Ectodermal cell (in vitro differentiated cells): ENCODE data around the gene ITLN2.
A peak's percentile ranks its signal among the peaks of the same experiment; 100 is the strongest.

ENCODE experiments used
- H3K27ac ChIP-seq: 2 replicates; pipeline ENCODE4 v1.7.0; 2013; ENCODE audit warnings: mild to moderate bottlenecking, low read depth, low read length; ENCODE audit not compliant: insufficient read depth, poor library complexity, severe bottlenecking
- H3K27me3 ChIP-seq: 2 replicates; pipeline ENCODE4 v1.7.0; 2013; ENCODE audit warnings: mild to moderate bottlenecking, low read length; ENCODE audit not compliant: insufficient read depth, control insufficient read depth, poor library complexity, severe bottlenecking
- H3K36me3 ChIP-seq: one replicate; pipeline ENCODE4 v1.7.0; 2013; ENCODE audit warnings: low read length; ENCODE audit not compliant: control insufficient read depth, insufficient read depth
- H3K4me1 ChIP-seq: one replicate; pipeline ENCODE4 v1.7.0; 2013; ENCODE audit warnings: low read length; ENCODE audit not compliant: control insufficient read depth, insufficient read depth
- H3K4me3 ChIP-seq: 2 replicates; pipeline ENCODE4 v1.7.0; 2013; ENCODE audit warnings: low read depth, low read length, control low read depth; ENCODE audit not compliant: insufficient read depth
- H3K9me3 ChIP-seq: 2 replicates; pipeline ENCODE4 v1.7.0; 2013; ENCODE audit warnings: mild to moderate bottlenecking, low read length, moderate library complexity; ENCODE audit not compliant: control insufficient read depth
- WGBS, 2 experiments: methylation state at CpG; one replicate each; pipeline ENCODE4 v1.1.7; 2013; ENCODE audit warnings: missing lambda C conversion rate in 2 of 2; 5-methylcytosine and 5-hydroxymethylcytosine counted together

The ITLN2 gene

DNA sequence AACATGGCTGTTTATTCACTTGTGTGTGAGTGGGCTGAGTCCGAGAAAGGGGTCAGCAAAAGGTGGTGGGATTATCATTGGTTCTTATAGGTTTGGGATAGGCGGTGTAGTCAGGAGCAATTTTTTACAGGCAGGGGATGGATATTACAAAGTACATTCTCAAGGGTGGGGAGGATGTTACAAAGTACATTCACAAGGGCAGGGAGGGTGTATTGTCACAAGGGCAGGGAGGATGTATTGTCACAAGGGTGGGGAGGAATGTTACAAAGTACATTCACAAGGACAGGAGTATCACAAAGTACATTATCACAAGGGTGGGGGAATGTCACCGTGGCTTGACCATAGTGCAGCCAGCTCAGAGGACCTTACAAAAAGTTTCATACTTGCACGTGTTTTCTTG is 31.1 kb upstream of the ITLN2 start:
- H3K9me3 ChIP-seq = no peaks in the 10 kb centered on the region
- 96 to 98% methylated on average over 3 to 4 of the region's 4 CpGs for WGBS, 2 experiments
- H3K27me3 ChIP-seq = peaks cover 19% of the 10 kb centered on the region
- no peaks in the 10 kb centered on the region for H3K36me3 ChIP-seq
- H3K4me1 ChIP-seq = no peaks in the 10 kb centered on the region
- no peak overlapping the region for H3K4me3 ChIP-seq
- no peak overlapping the region for H3K27ac ChIP-seq

DNA sequence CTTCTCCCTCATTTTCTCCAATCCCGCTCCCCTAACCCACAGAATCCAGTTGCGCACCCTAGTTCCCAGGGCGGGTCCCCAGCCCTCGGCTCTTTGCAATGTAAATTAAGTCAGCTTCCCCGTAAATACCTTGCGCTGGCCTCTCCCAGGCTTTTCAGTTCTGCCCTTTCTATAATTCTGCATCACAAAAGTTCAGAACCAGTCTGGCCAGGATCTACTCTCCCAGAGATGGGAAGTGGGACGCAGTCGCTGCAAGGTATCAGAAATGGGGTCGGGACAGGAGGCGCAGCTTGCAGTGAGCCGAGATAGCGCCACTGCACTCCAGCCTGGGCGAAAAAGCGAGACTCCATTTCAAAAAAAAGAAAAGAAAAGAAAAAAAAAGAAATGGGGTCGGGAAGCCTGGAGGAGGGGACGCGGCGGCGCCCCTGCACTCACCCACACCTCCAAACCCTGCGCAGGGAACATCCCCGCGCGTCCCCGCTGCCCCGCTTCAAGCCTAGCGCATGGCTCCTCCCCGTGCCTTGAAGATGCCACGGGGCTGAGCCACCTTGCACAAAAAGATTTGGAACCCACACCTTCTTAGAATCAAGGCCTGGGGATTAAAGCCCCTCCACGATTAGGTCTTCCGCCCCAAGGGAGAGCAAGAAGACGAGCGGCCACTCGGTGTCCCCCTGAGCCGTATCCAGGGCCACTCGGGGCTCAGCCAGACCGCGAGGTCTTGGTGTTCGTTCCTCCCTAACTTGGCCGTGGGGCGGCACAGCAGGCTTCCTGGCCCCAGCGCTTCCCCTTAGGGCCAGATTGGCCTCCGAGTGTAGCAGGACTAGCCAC is 27.2 kb upstream of the ITLN2 start:
- Histone ChIP-seq H3K27ac (no peak overlapping the region), H3K9me3 (no peaks in the 10 kb centered on the region), H3K4me1 (no peaks in the 10 kb centered on the region), H3K36me3 (no peaks in the 10 kb centered on the region), H3K4me3 (peak overlapping the region; percentile 32), H3K27me3 (peaks cover 21% of the 10 kb centered on the region)
- WGBS, 2 experiments = 19 to 28% methylated on average over 42 of the region's 42 CpGs

DNA sequence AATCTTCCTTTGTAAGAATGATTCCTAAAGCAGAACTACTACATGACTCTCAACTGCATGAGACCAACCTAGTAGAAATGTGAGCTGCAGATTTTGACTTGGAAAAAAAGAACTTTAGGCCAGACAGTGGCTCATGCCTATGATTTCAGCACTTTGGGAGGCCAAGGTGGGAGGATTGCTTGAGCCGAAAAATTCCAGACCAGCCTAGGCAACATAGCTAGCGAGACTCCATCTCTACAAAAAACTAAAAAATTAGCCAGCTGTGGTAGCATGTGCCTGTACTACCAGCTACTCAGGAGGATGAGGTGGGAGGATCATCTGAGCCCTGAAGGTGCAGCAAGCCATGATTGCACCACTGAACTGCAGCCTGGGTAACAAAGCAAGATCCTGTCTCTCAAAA is 24.7 kb upstream of the ITLN2 start:
- Histone ChIP-seq H3K27ac (no peak overlapping the region), H3K4me1 (no peaks in the 10 kb centered on the region), H3K4me3 (no peak overlapping the region), H3K27me3 (peaks cover 21% of the 10 kb centered on the region), H3K9me3 (no peaks in the 10 kb centered on the region), H3K36me3 (no peaks in the 10 kb centered on the region)
- 87 to 93% methylated on average over 2 of the region's 2 CpGs for WGBS, 2 experiments

DNA sequence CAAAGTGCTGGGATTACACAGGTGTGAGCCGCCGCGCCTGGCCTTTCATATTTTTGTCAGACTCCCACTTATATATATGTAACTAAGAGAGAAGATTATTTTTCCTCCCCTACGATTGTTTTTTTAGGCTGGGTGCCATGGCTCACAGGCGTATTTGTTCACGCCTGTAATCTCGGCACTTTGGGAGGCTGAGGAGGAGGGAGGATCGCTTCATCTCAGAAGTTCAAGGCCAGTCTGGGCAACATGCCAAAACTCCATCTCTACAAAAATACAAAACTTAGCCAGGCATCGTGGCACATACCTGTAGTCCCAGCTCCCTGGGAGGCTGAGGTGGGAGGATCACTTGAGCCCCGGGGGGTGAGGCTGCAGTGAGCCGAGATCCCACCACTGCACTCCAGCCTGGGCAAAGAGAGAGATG is 23.9 kb upstream of the ITLN2 start:
- 95 to 96% methylated on average over 10 to 11 of the region's 11 CpGs for WGBS, 2 experiments

DNA sequence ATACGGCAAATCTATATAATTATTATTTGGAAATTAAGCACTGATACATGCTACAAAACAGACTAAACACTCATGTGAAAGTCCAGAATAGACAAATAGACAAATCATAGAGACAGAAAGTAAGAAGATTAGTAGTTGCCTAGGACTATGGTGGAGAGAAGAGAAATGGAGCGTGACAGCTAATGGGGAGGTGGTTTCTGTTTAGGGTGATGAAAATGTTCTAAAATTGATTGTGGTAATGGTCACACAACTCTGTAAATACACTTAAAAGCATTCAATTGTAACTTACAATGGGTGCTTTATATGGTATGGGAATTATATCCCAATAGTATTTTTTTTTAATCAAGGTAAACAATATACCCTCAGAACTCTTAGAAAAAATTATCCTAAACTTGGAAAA is 20.4 kb upstream of the ITLN2 start:
- Histone ChIP-seq H3K36me3 (no peaks in the 10 kb centered on the region), H3K9me3 (no peaks in the 10 kb centered on the region), H3K27ac (no peak overlapping the region), H3K4me3 (no peak overlapping the region), H3K27me3 (no peaks in the 10 kb centered on the region), H3K4me1 (peaks cover 2% of the 10 kb centered on the region)
- WGBS, 2 experiments = 94 to 100% methylated on average over 1 of the region's 2 CpGs

More for the DNA sequence above, 23.9 kb upstream of the ITLN2 start:
- H3K27me3 ChIP-seq = peaks cover 21% of the 10 kb centered on the region
- no peaks in the 10 kb centered on the region for H3K36me3 ChIP-seq
- H3K4me1 ChIP-seq = no peaks in the 10 kb centered on the region
- no peak overlapping the region for H3K27ac ChIP-seq
- no peaks in the 10 kb centered on the region for H3K9me3 ChIP-seq
- H3K4me3 ChIP-seq = no peak overlapping the region

DNA sequence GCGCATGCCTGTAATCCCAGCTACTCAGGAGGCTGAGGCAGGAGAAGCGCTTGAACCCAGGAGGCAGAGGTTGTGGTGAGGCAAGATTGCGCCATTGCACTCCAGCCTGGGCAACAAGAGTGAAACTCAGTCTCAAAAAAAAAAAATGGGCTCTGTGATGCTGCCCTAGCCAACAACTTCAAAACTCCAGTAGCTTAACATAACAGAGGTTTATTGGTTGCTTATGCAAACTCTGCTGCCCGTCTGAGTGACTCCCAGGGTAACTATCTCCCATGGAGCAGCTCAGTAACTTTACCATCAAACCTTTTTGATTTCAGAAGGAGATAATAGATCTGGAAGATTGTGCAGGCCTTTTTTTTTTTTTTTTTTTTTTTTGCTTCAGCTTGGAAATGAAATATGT is 18.9 kb upstream of the ITLN2 start:
- Histone ChIP-seq H3K4me3 (no peak overlapping the region), H3K4me1 (peaks cover 2% of the 10 kb centered on the region), H3K9me3 (no peaks in the 10 kb centered on the region), H3K27me3 (no peaks in the 10 kb centered on the region), H3K36me3 (no peaks in the 10 kb centered on the region), H3K27ac (no peak overlapping the region)
- WGBS, 2 experiments = 83 to 92% methylated on average over 3 to 4 of the region's 4 CpGs

DNA sequence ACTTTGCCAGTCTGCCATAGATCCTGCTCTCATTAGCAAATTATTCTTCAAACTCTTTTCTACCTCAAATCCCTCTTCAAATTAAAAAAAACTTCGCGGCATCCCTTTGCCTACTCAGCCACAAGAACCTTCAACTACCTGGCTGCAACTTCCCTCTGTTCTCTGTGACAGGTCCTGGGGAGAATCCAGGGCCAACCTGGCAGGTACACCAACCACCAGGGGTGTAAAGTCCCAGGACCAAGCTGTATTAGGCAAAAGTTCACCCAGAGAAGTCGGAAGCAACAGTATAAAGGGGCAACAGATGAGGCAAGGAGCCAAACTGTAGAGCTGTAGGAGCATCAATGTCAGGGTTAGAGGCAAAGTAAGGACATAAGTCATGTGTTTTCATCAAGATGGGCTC is 18.3 kb upstream of the ITLN2 start:
- H3K27ac ChIP-seq = no peak overlapping the region
- WGBS, 2 experiments = 57 to 58% methylated on average over 3 of the region's 3 CpGs

DNA sequence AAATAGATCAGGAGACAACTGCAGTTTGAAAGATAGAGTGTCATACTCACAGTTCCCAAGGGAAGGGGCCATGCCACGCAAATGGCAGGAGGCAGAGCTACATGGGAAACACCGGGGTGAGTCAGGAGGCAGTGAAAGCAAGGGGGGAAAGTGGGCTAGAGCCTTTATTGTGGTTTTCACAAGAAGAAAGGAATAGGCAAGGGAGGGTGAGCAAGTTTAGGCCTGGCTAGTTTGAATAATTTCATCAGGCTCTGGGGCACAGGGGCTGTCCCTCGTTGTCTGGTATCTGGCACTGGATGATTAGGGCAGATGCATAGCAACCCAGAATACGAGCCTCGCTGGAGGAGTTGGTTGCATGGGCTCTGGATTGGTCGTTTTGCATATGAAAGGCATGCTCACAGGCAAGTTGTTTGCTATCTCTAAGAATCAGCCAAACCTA is 17.0 kb upstream of the ITLN2 start:
- H3K9me3 ChIP-seq = no peaks in the 10 kb centered on the region
- H3K27me3 ChIP-seq = no peaks in the 10 kb centered on the region
- no peak overlapping the region for H3K27ac ChIP-seq
- peaks cover 2% of the 10 kb centered on the region for H3K4me1 ChIP-seq
- no peak overlapping the region for H3K4me3 ChIP-seq
- 21 to 29% methylated on average over 6 of the region's 6 CpGs for WGBS, 2 experiments
- H3K36me3 ChIP-seq = no peaks in the 10 kb centered on the region

More for the DNA sequence above, 18.3 kb upstream of the ITLN2 start:
- Histone ChIP-seq H3K27me3 (no peaks in the 10 kb centered on the region), H3K4me1 (peaks cover 2% of the 10 kb centered on the region), H3K4me3 (no peak overlapping the region), H3K36me3 (no peaks in the 10 kb centered on the region), H3K9me3 (no peaks in the 10 kb centered on the region)

DNA sequence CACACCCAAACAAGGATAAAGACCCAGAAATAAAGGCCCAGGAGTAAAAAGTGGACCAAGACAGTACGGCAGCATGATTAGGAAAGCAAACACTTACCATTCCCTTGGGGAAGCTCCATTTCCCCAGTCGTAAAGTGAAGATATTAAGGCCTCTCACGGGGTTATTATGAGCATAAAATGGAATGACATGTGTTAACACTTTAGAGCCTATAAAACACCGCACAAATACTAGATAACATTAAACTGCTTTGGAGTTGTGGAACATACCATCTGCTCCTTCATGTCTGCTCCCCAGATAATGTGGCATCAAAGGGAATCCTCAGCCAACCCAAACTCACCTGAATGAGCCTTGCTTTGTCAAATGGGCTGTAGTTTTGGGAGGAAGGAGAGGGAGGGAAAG is 8.9 kb upstream of the ITLN2 start:
- Histone ChIP-seq H3K9me3 (no peaks in the 10 kb centered on the region), H3K27me3 (no peaks in the 10 kb centered on the region), H3K27ac (no peak overlapping the region), H3K36me3 (no peaks in the 10 kb centered on the region), H3K4me1 (no peaks in the 10 kb centered on the region), H3K4me3 (no peak overlapping the region)
- 49 to 50% methylated on average over 3 to 4 of the region's 4 CpGs for WGBS, 2 experiments

DNA sequence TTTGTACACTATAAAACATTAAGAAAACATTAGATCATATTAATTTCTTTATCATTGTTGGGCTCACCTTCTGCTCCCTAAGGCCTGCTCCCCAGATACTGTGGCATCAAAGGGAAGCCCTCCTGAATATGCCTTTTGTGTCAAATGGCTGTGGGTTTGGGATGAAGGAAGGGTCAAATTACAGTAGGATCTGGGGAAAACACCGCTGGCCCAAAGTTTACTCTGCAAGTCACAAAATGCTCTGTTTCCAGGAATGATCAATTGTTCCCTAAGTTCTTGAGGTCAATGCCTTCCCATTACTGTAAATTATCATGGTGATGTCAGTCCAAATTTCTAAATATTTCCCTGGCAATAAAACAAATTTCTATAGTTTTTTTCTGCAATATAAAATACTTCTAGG is 6.8 kb upstream of the ITLN2 start:
- WGBS, 2 experiments = 36 to 47% methylated on average over 1 of the region's 1 CpG
- Histone ChIP-seq H3K27ac (no peak overlapping the region), H3K4me3 (no peak overlapping the region), H3K4me1 (no peaks in the 10 kb centered on the region), H3K36me3 (no peaks in the 10 kb centered on the region), H3K27me3 (no peaks in the 10 kb centered on the region), H3K9me3 (no peaks in the 10 kb centered on the region)
